ENCODE results near the gene EID3.

DNA sequence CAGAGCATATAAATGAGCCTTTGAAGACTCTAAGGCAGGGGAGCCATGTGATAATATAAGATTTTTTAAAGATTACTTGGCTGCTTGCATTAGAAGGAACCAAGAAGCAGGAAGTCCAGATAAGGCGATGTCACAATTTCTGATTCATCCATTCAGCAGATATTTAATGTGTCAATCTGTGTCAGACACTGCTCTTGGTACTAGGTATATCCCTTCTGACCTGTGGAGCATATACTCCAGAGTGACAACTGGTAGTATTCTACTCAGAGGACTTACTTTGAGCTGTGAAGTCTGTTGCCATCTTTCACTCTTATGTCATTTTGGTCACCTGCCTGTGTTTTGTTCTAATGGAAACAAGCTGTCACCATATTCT, 10.7 kb downstream of the EID3 start:
- TF ChIP-seq YY1 (IDR thresholded peaks at IDR 0.05) (no peak), TAF1 (conservative IDR thresholded peaks at IDR 0.05) (no peak)
- TF ChIP-seq, protein P1, sequence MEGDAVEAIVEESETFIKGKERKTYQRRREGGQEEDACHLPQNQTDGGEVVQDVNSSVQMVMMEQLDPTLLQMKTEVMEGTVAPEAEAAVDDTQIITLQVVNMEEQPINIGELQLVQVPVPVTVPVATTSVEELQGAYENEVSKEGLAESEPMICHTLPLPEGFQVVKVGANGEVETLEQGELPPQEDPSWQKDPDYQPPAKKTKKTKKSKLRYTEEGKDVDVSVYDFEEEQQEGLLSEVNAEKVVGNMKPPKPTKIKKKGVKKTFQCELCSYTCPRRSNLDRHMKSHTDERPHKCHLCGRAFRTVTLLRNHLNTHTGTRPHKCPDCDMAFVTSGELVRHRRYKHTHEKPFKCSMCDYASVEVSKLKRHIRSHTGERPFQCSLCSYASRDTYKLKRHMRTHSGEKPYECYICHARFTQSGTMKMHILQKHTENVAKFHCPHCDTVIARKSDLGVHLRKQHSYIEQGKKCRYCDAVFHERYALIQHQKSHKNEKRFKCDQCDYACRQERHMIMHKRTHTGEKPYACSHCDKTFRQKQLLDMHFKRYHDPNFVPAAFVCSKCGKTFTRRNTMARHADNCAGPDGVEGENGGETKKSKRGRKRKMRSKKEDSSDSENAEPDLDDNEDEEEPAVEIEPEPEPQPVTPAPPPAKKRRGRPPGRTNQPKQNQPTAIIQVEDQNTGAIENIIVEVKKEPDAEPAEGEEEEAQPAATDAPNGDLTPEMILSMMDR (IDR thresholded peaks at IDR 0.05; ENCODE audit: low read depth, low read length, missing input control): no peak
- TF ChIP-seq, protein P2, sequence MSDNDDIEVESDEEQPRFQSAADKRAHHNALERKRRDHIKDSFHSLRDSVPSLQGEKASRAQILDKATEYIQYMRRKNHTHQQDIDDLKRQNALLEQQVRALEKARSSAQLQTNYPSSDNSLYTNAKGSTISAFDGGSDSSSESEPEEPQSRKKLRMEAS (IDR thresholded peaks at IDR 0.05): no peak

All from liver (tissue), 3 donors.